Measurements from ENCODE around the gene FAM181A. TPM values are rescaled to one million over a fixed set of nuclear protein-coding genes. Genes with fewer than 3 reads are reported as not detected.

The FAM181A gene
- total and polyA plus RNA-seq, 10 donors, result not detected

DNA sequence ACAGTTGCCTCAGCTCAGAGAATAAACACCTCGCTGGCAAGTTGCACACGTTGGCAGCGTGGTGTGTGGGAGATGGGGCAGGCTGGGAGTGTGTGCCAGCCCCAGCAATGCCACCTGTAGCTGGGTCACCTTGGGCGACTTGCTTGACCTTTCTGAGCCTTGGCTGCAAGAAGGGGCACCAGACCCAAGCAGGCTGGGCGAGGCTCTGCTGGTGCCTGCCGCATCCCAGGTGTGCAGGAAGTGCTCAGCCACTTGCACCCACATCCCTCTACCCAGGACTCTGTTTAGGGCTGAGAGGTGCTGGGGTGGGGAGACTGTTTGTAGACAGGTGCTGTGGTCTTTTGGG lies 629 bp downstream of the FAM181A start:
- Histone ChIP-seq H3K27ac (no peak overlapping the region), H3K4me3 (no peak overlapping the region), H3K27me3 (replicated peaks in 1 of 7) (peaks cover 0 to 4% (median 0%) of the 10 kb centered on the region in 7 donors), H3K4me1 (no peaks in the 10 kb centered on the region), H3K36me3 (peaks cover 0 to 4% (median 0%) of the 10 kb centered on the region in 6 donors), H3K9me3 (no peaks in the 10 kb centered on the region)
- no peak for DNase-seq
- 45 to 79% (median 60%) methylated on average over 3 to 6 of the region's 6 CpGs for WGBS, 5 donors
- TF ChIP-seq POLR2AphosphoS5 (IDR thresholded peaks at IDR 0.05), result no peak
- TF ChIP-seq, protein P1, sequence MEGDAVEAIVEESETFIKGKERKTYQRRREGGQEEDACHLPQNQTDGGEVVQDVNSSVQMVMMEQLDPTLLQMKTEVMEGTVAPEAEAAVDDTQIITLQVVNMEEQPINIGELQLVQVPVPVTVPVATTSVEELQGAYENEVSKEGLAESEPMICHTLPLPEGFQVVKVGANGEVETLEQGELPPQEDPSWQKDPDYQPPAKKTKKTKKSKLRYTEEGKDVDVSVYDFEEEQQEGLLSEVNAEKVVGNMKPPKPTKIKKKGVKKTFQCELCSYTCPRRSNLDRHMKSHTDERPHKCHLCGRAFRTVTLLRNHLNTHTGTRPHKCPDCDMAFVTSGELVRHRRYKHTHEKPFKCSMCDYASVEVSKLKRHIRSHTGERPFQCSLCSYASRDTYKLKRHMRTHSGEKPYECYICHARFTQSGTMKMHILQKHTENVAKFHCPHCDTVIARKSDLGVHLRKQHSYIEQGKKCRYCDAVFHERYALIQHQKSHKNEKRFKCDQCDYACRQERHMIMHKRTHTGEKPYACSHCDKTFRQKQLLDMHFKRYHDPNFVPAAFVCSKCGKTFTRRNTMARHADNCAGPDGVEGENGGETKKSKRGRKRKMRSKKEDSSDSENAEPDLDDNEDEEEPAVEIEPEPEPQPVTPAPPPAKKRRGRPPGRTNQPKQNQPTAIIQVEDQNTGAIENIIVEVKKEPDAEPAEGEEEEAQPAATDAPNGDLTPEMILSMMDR (IDR thresholded peaks at IDR 0.05 in 8 of 11, conservative IDR thresholded peaks at IDR 0.05 in 3 of 11), result no peak
- no peak for TF ChIP-seq POLR2A (IDR thresholded peaks at IDR 0.05)
- intact Hi-C loops (cut with DNase I; ENCODE audit: low total_unique reads), result no loop called here

DNA sequence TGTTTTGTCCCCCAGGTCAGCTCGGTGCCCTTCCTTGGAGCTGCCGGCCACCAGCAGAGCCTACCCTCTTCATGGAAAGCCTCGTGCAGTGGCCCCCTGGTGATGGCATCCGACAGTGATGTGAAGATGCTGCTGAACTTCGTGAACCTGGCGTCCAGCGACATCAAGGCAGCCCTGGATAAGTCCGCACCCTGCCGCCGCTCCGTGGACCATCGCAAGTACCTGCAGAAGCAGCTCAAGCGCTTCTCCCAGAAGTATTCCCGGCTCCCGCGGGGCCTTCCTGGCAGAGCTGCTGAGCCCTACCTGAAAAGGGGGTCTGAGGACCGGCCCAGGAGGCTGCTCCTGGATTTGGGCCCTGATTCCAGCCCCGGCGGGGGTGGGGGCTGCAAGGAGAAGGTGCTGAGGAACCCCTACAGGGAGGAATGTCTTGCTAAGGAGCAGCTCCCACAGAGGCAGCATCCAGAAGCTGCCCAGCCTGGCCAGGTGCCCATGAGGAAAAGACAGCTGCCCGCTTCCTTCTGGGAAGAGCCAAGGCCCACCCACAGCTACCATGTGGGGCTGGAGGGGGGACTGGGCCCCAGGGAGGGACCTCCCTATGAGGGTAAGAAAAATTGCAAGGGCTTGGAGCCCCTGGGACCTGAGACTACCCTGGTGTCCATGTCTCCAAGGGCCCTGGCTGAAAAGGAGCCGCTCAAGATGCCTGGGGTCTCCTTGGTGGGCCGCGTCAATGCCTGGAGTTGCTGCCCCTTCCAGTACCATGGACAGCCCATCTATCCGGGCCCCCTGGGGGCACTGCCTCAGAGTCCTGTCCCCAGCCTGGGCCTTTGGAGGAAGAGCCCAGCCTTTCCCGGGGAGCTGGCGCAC lies 1.3 kb downstream of the FAM181A start:
- no peak overlapping the region for H3K4me3 ChIP-seq
- no peak for TF ChIP-seq POLR2AphosphoS5 (IDR thresholded peaks at IDR 0.05)
- TF ChIP-seq, protein P1 (IDR thresholded peaks at IDR 0.05 in 8 of 11, conservative IDR thresholded peaks at IDR 0.05 in 3 of 11), result no peak
- no peak for TF ChIP-seq POLR2A (IDR thresholded peaks at IDR 0.05)
- no peak for DNase-seq
- peaks cover 0 to 10% (median 0%) of the 10 kb centered on the region in 6 donors for H3K36me3 ChIP-seq
- WGBS, 5 donors, result 83 to 92% (median 89%) methylated on average over 14 to 26 of the region's 26 CpGs
- H3K9me3 ChIP-seq, result no peaks in the 10 kb centered on the region
- H3K27me3 ChIP-seq (replicated peaks in 1 of 7), result peaks cover 0 to 4% (median 0%) of the 10 kb centered on the region in 7 donors
- H3K4me1 ChIP-seq, result no peaks in the 10 kb centered on the region
- H3K27ac ChIP-seq, result no peak overlapping the region
- intact Hi-C loops (cut with DNase I; ENCODE audit: low total_unique reads), result no loop called here

DNA sequence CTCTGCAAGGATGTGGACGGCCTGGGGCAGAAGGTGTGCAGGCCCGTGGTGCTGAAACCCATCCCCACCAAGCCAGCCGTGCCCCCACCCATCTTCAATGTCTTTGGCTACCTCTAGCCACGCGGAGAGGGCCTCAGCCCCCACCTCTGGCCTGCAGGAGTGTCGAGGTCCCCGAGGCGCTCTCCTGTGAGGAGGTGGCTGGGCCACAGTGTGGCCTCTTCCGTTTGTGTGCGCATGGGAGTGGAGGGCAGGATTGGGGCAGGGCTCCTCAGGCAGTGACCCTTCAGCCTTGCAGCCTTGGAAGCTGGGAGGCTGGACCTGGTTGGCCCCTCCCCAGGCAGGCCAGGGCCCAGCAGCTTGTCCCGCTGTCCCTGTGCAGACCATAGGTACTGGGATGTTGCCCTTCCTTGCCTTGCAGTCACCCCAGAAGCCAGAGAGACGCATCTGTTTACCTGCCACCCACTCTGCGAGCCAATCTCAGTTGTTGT lies 1.9 kb downstream of the FAM181A start:
- H3K36me3 ChIP-seq, result peaks cover 0 to 17% (median 2%) of the 10 kb centered on the region in 6 donors
- H3K4me1 ChIP-seq, result no peaks in the 10 kb centered on the region
- WGBS, 5 donors, result 83 to 92% (median 86%) methylated on average over 5 to 13 of the region's 13 CpGs
- no peak overlapping the region for H3K27ac ChIP-seq
- peaks cover 0 to 4% (median 0%) of the 10 kb centered on the region in 7 donors for H3K27me3 ChIP-seq (replicated peaks in 1 of 7)
- DNase-seq, result no peak
- H3K4me3 ChIP-seq, result no peak overlapping the region
- H3K9me3 ChIP-seq, result no peaks in the 10 kb centered on the region
- intact Hi-C loops (cut with DNase I; ENCODE audit: low total_unique reads), result no loop called here
- TF ChIP-seq, protein P1 (IDR thresholded peaks at IDR 0.05 in 8 of 11, conservative IDR thresholded peaks at IDR 0.05 in 3 of 11), result no peak
- TF ChIP-seq POLR2A (IDR thresholded peaks at IDR 0.05) (no peak), POLR2AphosphoS5 (IDR thresholded peaks at IDR 0.05) (no peak)

DNA sequence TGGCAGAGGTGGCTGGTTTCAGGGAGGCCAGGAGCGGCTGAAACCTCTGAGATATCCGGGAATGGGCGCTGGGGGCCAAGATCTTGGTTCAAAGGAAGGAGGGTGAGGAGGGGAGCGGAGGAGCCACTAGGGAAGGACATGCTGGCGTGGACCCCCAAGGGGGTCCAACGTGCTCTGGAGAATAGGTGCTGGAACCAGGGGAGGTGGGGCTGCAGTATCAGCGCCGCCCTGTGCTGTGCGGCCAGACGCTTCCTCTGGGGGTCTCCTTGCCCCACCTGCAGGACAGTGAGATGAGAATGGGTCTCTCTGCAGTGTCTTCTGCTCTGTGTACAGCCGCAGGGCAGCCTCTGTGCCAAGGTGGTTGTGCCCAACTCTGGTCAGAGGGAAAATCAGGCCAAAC lies 2.5 kb downstream of the FAM181A start:
- H3K27me3 ChIP-seq (replicated peaks in 1 of 7), result peaks cover 0 to 4% (median 0%) of the 10 kb centered on the region in 7 donors
- TF ChIP-seq, protein P1 (IDR thresholded peaks at IDR 0.05 in 8 of 11, conservative IDR thresholded peaks at IDR 0.05 in 3 of 11), result no peak
- TF ChIP-seq POLR2A (IDR thresholded peaks at IDR 0.05) (no peak), POLR2AphosphoS5 (IDR thresholded peaks at IDR 0.05) (no peak)
- H3K4me1 ChIP-seq, result no peaks in the 10 kb centered on the region
- no peak for DNase-seq
- H3K27ac ChIP-seq, result no peak overlapping the region
- 86 to 96% (median 94%) methylated on average over 11 of the region's 11 CpGs for WGBS, 5 donors
- no peaks in the 10 kb centered on the region for H3K9me3 ChIP-seq
- peaks cover 0 to 23% (median 2%) of the 10 kb centered on the region in 6 donors for H3K36me3 ChIP-seq
- H3K4me3 ChIP-seq, result no peak overlapping the region
- intact Hi-C loops (cut with DNase I; ENCODE audit: low total_unique reads), result no loop called here

Data from spleen (tissue), 11 donors.